GF-D8 (cell line): ENCODE results near the gene YEATS2.

ENCODE experiments used
- DNase-seq: peaks from one replicate; lab custom pipeline; 2025; lab: John Stamatoyannopoulos, UW

The YEATS2 gene

GRCh38 chr3:183812761-183813445, 115.3 kb downstream of the YEATS2 start:
- DNase-seq = no peak

GRCh38 chr3:183814240-183814639, 116.6 kb downstream of the YEATS2 start:
- DNase-seq = no peak

- no peak for DNase-seq
Observed at GRCh38 chr3:183815563-183815940, 118.0 kb downstream of the YEATS2 start.

GRCh38 chr3:183815951-183816475, 118.4 kb downstream of the YEATS2 start:
- no peak for DNase-seq

- no peak for DNase-seq
Observed at GRCh38 chr3:183816681-183817510, 119.3 kb downstream of the YEATS2 start.

GRCh38 chr3:183817639-183818038, 120.0 kb downstream of the YEATS2 start:
- DNase-seq = no peak

- no peak for DNase-seq
Observed at GRCh38 chr3:183818041-183818620, 120.5 kb downstream of the YEATS2 start.

- no peak for DNase-seq
Observed at GRCh38 chr3:183818706-183819624, 121.4 kb downstream of the YEATS2 start.

- DNase-seq = no peak
Observed at GRCh38 chr3:183819831-183820230, 122.2 kb downstream of the YEATS2 start.

- DNase-seq = no peak
Observed at GRCh38 chr3:183822631-183823030, 125.0 kb downstream of the YEATS2 start.

- DNase-seq = no peak
Observed at GRCh38 chr3:183823963-183824362, 126.4 kb downstream of the YEATS2 start.

- DNase-seq = no peak
Observed at GRCh38 chr3:183824761-183825455, 127.3 kb downstream of the YEATS2 start.

- DNase-seq = no peak
Observed at GRCh38 chr3:183825456-183826161, 128.0 kb downstream of the YEATS2 start, which contains the start of gene MAP6D1. TSS of gene MAP6D1 (minus strand) at chr3:183825577. CDS start at chr3:183825547, 30 bp downstream.

GRCh38 chr3:183826448-183827250, 129.1 kb downstream of the YEATS2 start:
- DNase-seq = no peak

- no peak for DNase-seq
Observed at GRCh38 chr3:183827809-183828537, 130.4 kb downstream of the YEATS2 start.

- no peak for DNase-seq
Observed at GRCh38 chr3:183828538-183828870, 130.9 kb downstream of the YEATS2 start.

- no peak for DNase-seq
Observed at GRCh38 chr3:183829466-183829865, 131.9 kb downstream of the YEATS2 start.

- DNase-seq = no peak
Observed at GRCh38 chr3:183830187-183830586, 132.6 kb downstream of the YEATS2 start.

- no peak for DNase-seq
Observed at GRCh38 chr3:183833516-183833915, 135.9 kb downstream of the YEATS2 start.
